GM12891 (cell line): ENCODE results near the gene OR2T10.

Source experiments
- POLR2A ChIP-seq: IDR thresholded peaks from 2 replicates; pipeline ENCODE4 v1.6.1; 2011; ENCODE audit warnings: low read depth, low read length, control low read depth
- POLR2AphosphoS5 ChIP-seq: IDR thresholded peaks from 2 replicates; pipeline ENCODE4 v1.6.1; 2011; ENCODE audit warnings: low read depth, low read length, control low read depth
- POU2F2 ChIP-seq: IDR thresholded peaks from 2 replicates; pipeline ENCODE4 v1.6.1; 2011; ENCODE audit warnings: low read depth, mild to moderate bottlenecking, control low read depth, low read length, moderate library complexity
- SPI1 ChIP-seq: IDR thresholded peaks from 2 replicates; pipeline ENCODE4 v1.6.1; 2011; ENCODE audit warnings: low read depth, low read length, control low read depth
- TAF1 ChIP-seq: IDR thresholded peaks from 2 replicates; pipeline ENCODE4 v1.6.1; 2011; ENCODE audit warnings: low read depth, low read length, control low read depth

DNA sequence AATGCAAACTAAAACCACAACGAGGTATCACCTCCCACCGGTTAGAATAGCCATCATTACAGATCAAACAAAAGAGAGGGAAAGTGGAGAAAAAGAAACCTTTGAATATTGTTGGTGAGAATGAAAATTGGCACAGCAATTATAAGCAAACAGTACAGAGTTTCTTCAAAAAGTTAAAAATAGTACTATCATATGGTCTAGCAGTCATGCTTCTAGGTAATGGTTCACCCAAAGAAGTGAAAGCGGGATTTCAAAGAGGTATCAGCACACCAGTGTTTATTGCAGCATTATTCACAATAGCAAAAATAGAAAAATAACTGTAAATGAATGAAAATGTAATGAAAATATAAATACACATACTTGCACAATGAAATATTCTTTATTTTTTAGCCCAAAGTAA, 8.2 kb downstream of the OR2T10 start:
- no peak for TF ChIP-seq TAF1
- TF ChIP-seq POLR2A: no peak
- TF ChIP-seq POU2F2: no peak
- no peak for TF ChIP-seq POLR2AphosphoS5
- TF ChIP-seq SPI1: no peak
